GM15510 (cell line): ENCODE measurements around the gene GCG.

Experiments
- POLR2A ChIP-seq: IDR thresholded peaks from 3 replicates; pipeline ENCODE4 v1.6.1; 2011; ENCODE audit warnings: borderline replicate concordance; ENCODE audit not compliant: insufficient read length; ENCODE audit errors: extremely low read depth

The GCG gene

GRCh38 chr2:162152147-162152546, at the start of gene GCG:
GCG (minus strand) TSS chr2:162152247; CDS start chr2:162149178, 3,069 bp downstream.
- TF ChIP-seq POLR2A: no peak

GRCh38 chr2:162200636-162201035, 48.6 kb upstream of the GCG start:
- no peak for TF ChIP-seq POLR2A

GRCh38 chr2:162199913-162200312, 47.9 kb upstream of the GCG start:
- no peak for TF ChIP-seq POLR2A

GRCh38 chr2:162198239-162198638, 46.2 kb upstream of the GCG start:
- TF ChIP-seq POLR2A: no peak

- no peak for TF ChIP-seq POLR2A
Measured at GRCh38 chr2:162197069-162197825, 45.2 kb upstream of the GCG start.

- TF ChIP-seq POLR2A: no peak
Measured at GRCh38 chr2:162196638-162197037, 44.6 kb upstream of the GCG start.

- TF ChIP-seq POLR2A: no peak
Measured at GRCh38 chr2:162188451-162188850, 36.4 kb upstream of the GCG start.

GRCh38 chr2:162185541-162186232, 33.6 kb upstream of the GCG start:
- TF ChIP-seq POLR2A: no peak

- TF ChIP-seq POLR2A: no peak
Measured at GRCh38 chr2:162184821-162185450, 32.9 kb upstream of the GCG start.

GRCh38 chr2:162184359-162184758, 32.3 kb upstream of the GCG start:
- no peak for TF ChIP-seq POLR2A

GRCh38 chr2:162182395-162182794, 30.3 kb upstream of the GCG start:
- no peak for TF ChIP-seq POLR2A

- no peak for TF ChIP-seq POLR2A
Measured at GRCh38 chr2:162177301-162177700, 25.3 kb upstream of the GCG start.

GRCh38 chr2:162175714-162176113, 23.7 kb upstream of the GCG start:
- no peak for TF ChIP-seq POLR2A

- no peak for TF ChIP-seq POLR2A
Measured at GRCh38 chr2:162174746-162175145, 22.7 kb upstream of the GCG start.

- TF ChIP-seq POLR2A: no peak
Measured at GRCh38 chr2:162172802-162173370, 20.8 kb upstream of the GCG start.
